ENCODE data around the gene OTUB2. TPM values are rescaled to one million over a fixed set of nuclear protein-coding genes. Genes with fewer than 3 reads are reported as not detected.

Gene OTUB2
- total RNA-seq, 1 donor from 2014 or later = 5.5 TPM

Other genes starting within 250 kb of the OTUB2 start
- 1.8 TPM for gene PRIMA1, start 237.9 kb upstream of the OTUB2 start, total RNA-seq
- not detected for gene FAM181A, start 99.0 kb upstream of the OTUB2 start, total RNA-seq
- gene ASB2, start 49.8 kb upstream of the OTUB2 start, total RNA-seq = 1.00 TPM
- gene CCDC197, start 29.0 kb upstream of the OTUB2 start, total RNA-seq = not detected
- 67.3 TPM for gene DDX24, start 54.9 kb downstream of the OTUB2 start, total RNA-seq
- 18.1 TPM for gene IFI27L1, start 55.0 kb downstream of the OTUB2 start, total RNA-seq
- gene IFI27, start 84.4 kb downstream of the OTUB2 start, total RNA-seq = 70.2 TPM
- gene IFI27L2, start 103.3 kb downstream of the OTUB2 start, total RNA-seq = 30.8 TPM
- gene PPP4R4, start 148.0 kb downstream of the OTUB2 start, total RNA-seq = 0.04 TPM

Data from esophagus mucosa (tissue), 1 donor.